HG02943 (cell line): ENCODE data around the gene RITA1.
"Not testable (repeated sequence)": the region's sequence is repeated elsewhere in the genome, so short reads cannot be mapped to it uniquely, and the experiment has no call there.

Source experiments
- ATAC-seq: cut with Tn5 transposase; IDR thresholded peaks from one replicate; pipeline ENCODE4 v1.9.1; 2021; ENCODE audit warnings: mild to moderate bottlenecking, low read depth, moderate library complexity; ENCODE audit not compliant: unreplicated experiment

The RITA1 gene

DNA sequence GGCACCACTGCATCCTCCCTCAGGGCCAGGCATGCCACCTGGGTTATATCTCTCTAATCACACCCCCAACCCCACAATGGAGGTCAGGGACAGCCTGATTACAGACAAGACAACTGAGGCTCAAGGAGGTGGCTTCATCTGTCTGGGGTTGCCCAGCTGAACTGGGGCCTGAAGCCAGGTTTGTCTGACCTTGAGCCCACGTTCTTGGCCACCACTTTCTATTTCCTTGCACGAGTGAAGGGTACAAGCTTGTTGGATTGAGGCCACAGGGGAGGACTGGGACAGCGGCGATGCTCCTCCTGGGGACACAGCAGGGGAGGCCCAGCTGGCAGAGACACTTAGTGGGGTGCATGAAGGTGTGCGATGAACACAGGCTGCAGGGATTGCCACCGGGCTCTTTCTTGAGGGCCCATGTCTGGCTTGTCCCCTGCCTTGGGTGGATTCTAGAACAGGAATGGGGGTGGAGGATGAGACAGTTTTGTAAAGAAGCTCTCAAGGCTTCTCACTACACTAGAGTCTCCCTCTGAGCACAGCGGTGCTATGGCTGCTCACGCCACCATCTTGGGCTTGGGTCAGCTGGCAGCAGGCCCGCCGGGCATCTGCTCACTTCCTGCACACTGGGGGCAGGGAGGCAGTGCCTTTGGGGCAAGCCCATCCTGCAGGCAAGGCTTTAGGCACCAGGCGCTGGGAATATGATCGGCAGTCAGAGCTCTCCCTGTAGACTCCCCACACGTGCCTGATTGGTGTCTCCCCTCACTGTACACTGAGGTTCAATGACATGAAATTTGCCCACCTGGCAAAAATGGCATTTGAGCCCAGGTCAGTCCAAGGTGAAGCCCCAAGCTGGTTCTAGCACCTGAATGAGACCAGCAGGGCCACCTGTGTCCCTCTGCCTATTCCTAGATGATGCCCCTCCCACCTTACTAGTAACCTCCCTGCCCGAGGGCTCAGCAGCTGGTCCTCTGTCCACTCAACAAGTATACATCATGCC is 16.0 kb downstream of the RITA1 start:
- ATAC-seq = no peak

DNA sequence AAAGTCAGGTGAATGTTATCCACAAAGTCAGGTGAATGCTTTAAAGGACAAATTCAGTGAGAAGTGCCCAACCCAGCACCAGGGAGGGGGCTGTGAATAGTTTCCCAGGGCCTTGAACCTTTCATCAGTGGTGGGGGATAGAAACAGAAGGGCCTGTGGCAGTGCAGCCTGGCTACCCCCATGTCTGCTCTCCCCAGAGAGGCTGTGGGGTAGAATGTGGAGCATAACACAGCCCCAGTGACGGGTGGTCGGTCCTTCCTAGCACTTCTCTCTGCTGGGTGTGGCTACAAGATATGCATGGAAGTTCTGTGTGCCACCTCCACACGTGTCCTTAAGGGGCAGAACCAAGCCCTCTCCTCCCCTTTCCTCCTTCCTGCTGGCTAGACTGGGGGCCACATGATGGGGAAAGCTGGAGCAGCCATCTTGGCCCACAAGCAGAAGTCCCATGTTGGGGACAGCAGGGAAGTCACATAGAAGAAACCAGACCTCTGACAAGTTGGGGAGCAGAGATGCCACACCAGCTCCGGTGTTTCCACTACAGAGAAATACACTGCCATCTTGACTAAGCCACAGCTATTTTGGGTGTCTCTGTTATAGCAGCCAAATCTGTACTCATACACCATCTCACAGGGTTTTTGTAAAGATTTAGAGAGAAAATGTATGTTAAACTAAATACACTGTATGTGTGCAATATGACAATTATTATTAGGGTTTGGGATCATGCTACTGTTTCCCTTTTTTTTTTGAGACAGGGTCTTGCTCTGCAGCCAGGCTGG is 17.0 kb downstream of the RITA1 start:
- ATAC-seq = no peak

DNA sequence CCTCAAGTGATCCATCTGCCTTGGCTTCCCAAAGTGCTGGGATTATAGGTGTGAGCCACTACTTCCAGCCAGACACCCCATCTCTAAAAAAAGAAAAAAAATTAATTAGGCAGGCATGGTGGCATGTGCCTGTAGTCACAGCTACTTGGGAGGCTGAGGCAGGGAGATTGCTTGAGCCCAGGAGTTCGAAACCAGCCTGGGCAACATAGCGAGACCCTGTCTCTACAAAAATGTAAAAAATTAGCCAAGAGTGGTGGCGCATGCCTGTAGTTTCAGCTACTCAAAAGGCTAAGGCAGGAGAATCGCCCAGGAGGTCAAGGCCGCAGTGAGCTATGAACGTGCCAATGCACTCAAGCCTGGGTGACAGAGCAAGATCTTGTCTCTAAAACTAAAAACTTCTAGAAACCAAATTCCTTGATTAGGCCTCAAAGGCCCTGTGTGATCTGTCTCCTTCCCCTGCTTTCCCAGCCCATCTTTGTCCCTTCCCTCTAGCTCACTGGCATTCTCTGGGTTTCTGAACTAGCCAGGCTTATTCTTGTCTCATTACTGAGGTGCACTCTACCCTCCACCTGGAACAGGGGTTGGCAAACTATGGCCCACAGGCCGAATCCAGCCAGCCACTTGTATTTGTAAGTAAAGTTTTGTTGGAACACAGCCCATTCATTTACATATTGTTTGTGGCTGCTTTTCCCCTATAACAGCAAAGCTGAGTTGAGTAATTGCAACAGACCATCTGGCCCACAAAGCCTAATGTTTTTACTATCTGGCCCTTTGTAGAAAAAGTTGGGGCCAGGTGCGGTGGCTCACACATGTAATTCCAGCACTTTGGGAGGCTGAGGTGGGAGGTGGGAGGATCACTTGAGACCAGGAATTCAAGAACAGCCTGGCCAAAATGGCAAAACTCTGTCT is 18.6 kb downstream of the RITA1 start:
- ATAC-seq = no peak

DNA sequence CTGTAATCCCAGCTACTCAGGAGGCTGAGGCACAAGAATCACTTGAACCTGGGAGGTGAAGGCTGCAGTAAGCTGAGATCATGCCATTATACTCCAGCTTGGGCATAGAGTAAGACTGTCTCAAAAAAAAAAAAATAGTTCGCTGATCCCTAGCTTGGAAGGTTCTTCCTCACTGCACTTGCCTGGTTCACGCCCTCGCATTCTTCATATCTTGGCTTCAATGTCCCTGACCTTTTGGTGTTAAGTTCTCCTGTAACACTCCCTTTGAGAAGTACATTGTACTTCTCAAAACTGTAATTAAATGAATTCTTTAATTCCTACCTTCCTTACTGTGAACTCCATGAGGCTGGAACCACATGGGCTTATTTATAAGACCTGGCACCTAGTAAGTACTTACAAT is 19.3 kb downstream of the RITA1 start:
- ATAC-seq = no peak

DNA sequence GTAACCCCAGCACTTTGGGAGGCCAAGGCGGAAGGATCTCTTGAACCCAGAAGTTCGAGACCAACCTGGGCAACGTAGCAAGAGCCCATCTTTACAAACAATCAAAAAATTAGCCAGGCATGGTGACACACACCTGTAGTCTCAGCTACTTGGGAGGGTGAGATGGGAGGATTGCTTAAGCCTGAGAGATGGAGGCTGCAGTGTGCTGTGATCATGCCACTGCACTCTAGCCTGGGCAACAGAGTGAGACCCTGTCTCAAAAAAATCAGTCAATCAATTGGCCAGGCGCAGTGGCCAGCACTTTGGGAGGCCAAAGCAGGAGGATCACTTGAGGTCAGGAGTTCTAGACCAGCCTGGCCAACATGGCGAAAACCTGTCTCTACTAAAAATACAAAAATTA is 21.3 kb downstream of the RITA1 start:
- not testable (repeated sequence) for ATAC-seq

DNA sequence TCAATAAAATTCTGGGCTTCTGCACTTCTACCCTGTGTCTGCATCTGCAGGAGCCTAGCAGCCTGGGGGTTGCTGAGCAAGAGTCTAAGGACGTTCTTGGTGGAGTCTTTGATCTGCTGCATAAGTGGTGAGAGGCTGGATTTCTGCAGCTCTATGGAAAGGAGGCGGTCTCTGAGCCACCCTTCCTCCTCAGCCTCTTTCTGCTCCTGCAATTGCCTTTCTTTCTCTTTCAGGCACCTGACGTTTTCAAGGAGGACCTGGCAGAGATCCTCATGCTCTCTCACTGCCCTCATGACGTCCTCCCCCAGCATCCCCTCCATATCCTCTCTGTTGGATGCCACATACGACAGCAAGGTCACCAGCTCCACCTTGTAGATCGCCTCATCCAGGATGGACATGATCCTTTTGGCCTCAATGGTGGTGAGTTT is 22.1 kb downstream of the RITA1 start:
- no peak for ATAC-seq

DNA sequence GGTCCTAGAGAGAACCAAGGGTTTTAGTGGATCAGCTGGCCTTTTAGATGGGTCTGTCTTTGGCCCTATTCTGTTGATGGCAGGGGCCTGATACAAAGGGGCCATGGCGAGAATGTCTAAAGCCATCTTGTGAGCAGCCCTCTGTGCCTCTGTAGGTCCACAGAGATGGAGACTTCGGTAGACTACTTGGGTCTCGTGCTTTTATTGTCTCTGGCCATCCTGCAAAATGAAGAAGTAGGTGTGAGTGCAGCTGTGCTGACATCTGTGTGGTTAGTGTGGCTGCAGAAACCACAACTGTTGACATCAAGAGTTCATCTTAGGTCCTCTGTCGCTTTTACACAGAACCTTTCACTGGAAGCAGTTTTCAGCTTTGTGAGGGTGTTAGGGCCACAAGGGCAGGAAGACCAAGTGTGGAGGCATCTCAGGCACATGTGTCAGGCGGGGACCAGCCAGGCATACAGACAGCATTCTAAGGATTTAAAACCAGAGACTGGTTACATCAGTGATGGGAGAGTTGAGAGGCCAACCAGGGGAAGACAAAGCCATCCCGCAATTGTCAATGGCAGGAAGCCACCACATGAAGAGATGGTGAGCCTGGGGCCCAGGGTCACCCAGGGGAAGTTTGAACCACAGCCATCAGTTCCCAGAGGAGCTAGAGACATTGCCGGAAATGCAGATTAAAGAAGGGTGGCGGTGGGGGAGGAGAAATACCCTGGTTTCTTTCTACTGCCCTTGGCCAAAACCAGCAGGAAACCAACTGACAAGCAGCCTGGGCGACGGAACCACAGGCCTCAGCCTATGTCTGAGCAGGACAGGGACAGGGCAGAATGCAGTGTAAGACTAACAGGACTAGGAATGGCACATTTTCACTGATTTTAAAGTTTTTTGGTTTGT is 22.8 kb downstream of the RITA1 start:
- ATAC-seq = peak; percentile 78

DNA sequence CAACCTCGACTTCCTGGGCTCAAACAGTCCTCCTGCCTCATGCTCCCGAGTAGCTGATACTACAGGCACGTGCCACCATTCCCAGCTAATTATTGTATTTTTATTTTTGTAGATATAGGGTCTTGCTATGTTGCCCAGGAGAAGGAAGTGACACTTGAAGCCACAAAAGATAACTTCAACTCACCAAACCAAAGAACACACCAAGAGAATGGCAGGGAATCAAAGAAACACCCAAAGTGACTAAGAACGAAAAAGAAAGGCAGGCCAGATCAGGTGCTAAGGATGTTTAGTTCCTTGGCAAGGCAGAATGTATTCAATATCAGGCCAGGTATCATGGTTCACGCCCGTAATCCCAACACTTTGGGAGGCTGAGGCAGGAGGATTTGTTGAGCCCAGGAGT is 25.6 kb downstream of the RITA1 start:
- ATAC-seq = no peak

DNA sequence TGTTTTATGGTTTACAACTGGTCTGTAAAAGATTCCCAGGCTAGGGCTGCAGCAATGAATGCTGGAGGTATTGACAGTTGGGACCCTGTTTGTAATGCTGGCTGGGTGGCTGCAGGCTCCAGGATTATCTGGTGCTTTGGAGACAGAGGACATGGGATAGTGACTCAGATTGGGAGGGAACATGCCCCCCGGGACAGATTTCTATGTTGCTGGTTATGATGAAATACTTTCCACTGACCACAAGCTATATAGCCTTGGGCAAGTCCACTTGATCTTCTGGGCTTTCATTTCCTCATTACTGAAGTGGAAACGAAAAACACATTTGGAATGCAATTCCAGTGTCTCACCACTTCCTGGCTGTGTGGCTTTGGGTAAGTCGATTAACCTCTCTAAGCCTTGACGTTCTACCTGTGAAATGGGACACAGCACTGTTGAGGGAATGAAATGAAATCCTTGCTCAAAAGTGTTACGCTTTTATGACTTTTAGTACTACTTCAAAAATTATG is 29.4 kb downstream of the RITA1 start:
- ATAC-seq = no peak

DNA sequence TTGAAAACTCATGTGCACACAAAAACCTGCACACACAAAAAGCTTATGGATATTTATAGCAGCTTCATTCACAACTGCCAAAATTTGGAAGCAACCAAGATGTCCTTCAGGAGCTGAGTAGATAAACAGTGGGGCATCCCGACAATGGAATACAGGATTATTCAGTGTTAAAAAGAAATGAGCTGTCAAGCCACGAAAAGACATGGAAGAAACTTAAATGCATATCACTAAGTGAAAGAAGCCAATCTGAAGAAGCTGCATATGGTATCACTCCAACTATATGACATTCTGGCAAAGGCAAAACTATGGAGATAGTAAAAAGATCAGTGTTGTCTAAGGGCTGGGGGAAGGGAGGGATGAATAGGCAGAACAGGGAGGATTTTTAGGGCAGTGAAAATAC is 30.5 kb downstream of the RITA1 start:
- ATAC-seq = no peak

DNA sequence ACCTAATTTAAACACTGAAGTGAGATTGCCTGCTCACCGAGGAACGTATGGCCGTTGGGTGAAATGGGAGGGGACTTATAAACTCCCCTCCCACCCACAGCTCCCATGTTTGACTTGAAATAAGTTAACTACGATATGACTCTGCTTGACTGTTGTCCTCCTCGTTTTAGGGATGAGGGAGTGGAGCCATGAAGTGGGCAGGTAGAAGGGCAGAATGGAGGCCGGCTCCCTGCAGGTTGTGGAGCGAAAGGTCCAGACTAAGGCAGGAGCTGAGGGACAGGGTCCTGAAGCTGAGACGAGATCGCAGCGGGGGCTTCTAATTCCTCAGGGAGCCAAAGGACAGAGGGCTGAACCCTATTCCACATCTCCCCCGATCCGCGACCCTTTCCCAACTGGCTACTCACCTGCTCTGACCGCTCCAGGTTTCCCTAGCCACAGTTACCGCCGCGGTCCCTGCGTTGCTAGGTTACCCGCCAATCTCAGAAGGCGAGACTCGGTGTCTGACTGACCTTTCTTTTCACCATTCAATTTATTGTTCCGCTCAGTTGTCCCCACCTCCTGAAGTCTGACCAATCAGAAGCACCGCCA is 35.2 kb downstream of the RITA1 start:
- ATAC-seq = peak; percentile 1

DNA sequence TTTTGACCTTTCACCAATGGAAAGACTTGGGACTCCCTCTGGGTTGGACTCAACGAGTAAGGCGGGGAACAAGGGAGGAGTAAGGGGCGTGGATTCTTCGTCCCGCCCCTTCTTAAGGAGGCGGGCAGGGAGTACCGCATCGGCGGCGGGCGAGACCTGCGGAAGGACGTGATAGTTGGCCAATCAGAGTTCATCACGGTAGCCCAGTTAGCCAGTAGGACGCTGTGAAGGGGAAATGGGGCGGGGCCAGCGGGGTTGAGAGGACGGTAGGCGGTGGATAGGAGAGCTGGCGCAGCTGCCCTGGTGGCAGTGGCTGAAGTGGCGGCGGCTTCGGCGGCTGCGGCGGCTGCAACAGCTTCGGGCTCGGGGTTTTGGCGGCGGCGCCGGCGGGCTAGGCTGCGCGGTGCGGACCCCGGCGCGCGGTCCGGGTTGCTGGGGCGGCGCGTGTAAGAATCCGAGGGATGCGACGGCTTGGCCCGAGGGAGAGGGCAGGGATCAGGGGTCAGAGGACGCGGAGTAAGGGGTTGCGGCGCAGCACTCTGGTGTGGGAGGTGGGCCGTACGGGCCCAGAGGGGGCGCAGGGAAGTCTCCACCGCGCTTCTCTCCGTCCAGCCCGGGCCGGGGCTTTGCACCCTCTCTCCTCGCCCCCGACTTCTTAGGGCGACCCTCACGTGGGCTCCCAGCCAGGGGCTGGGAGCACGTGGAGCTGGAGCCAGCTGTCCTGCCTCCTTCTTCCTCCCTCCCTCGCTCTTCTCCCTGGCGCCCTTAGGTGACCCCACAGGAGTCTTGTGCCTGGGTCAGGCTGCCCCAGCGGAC is 35.9 kb downstream of the RITA1 start, which contains the start of gene TPCN1:
Gene TPCN1, plus strand, starts transcription at position 284 of the 816 bp plus-strand sequence. CDS start 5,389 bp downstream, outside the sequence.
- ATAC-seq = peak; percentile 90

DNA sequence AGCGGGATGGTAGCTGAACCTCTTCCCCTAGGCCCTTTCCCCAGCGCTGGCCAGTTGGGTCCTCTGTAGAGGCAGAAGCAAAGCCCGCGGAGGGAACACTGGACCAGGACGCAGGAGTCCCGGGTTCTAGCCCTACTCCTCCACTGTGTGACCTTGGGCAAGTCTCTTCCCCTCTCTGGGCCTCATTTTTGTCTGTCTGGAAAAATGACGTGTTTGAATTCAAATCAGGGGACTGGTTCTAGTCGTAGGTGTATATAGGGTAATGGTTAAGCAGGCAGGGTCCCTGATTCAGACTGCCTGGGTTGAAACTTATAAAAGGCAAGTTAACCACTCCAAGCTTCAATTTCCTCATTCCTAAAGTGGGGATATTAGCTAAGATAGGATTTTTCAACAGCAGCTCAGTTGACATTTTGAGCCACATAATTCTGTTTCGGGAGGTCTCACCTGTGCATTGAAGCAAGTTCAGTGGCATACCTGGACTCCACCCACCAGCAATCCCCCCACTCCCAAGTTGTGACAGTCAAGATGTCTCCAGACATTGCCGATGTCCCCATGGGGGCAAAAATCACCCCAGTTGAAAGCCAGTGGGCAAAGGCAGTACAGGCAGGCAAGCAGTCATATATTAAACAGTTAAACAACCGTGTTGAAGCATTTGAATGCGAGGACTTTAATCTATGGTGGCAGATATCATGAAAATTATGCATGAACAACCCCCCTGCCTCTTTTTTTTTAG is 36.6 kb downstream of the RITA1 start:
- no peak for ATAC-seq

DNA sequence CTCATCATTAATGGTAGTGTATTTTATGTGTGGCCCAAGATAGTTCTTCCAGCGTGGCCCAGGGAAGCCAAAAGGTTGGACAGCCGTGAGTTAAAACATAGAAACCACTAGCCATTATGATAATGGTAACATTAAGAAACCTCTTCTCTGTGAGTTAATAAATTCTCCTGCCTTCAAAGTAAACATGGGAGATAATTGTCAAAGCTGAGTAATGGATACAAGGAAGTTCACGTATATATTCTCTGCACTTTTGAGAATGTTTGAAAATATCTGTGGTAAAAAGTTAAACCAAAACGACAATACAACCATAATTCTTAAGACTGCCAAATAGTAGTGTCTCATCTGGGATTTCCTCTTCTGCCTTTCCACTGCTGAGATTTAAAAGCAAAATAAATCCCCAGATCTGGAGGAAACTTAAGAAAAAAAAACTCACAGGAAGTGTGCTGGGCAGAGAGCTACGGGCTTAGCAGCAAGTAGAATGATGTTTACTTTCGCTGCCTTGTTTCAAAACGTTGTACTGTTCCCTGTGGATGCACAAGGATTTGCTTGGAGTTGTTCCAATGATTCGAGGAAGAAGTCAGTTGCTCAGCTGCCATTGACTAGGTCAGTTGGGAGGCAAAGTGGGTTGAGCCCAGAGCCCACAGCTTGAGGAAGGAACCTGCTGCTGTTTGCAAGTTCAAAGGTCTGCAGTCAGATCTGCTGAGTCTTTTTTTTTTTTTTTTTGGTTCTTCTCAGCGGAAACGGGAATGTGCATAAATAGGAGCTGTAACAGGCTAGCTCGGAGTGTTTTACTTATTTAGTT is 37.4 kb downstream of the RITA1 start:
- no peak for ATAC-seq

DNA sequence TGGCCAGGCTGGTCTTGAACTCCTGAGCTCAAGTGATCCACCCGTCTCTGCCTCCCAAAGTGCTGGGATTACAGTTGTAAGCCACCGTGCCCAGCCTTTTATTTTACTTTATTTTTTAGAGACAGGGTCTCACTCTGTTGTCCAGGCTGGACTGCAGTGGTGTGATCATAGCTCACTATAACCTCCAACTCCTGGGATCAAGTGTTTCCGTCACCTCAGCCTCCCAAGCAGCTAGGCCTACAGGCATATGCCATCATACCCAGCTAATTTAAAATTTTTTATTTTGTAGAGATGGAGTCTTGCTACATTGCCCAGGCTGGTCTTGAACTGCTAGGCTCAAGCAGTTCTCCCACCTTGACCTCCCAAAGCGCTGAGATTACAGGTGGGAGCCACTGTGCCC is 39.4 kb downstream of the RITA1 start:
- no peak for ATAC-seq
